Activated CD8-positive, alpha-beta memory T cell treated with anti-CD3 and anti-CD28 coated beads, Interleukin-2, amount 10 ng/mL, durations not matched to agents 7 days and 5 days (primary cell): ENCODE results near the gene TSPAN15. TPM values are rescaled to one million over a fixed set of nuclear protein-coding genes. Genes with fewer than 3 reads are reported as not detected.

Source experiments
- ATAC-seq: fragments of 150-1000 bp; cut with Tn5 transposase; one replicate; pipeline ENCODE4 v1.10.0; 2021; ENCODE audit warnings: moderate library complexity
- CTCF ChIA-PET: fragments of 350-600 bp; sonication (Branson Sonifier 250); formaldehyde crosslinking; loops from one replicate; lab custom pipeline; 2021; ENCODE audit warnings: antibody characterized with exemption; lab: Charles Lee
- DNase-seq: peaks from one replicate; pipeline ENCODE4 v3.0.0-alpha.2; 2020
- H3K27ac Mint-ChIP-seq: one replicate; pipeline ENCODE4 v1.8.0; 2021; ENCODE audit warnings: mild to moderate bottlenecking, mixed read lengths
- H3K27me3 Mint-ChIP-seq: one replicate; pipeline ENCODE4 v1.8.0; 2021; ENCODE audit warnings: mixed read lengths
- H3K36me3 Mint-ChIP-seq: one replicate; pipeline ENCODE4 v1.8.0; 2021; ENCODE audit warnings: mild to moderate bottlenecking, mixed read lengths
- H3K4me1 Mint-ChIP-seq: one replicate; pipeline ENCODE4 v1.8.0; 2021; ENCODE audit warnings: mixed read lengths
- H3K4me3 Mint-ChIP-seq: one replicate; pipeline ENCODE4 v1.8.0; 2021; ENCODE audit warnings: mild to moderate bottlenecking, moderate library complexity, mixed read lengths
- H3K9me3 Mint-ChIP-seq: one replicate; pipeline ENCODE4 v1.8.0; 2022; ENCODE audit warnings: low read depth, mixed read lengths
- total RNA-seq, 2 experiments: library from RNA; stranded (reverse); gene quantifications; one replicate each; pipeline ENCODE4 v1.2.3, GENCODE V29; 2021

The TSPAN15 gene
- total RNA-seq, 2 experiments from 2014 or later, result 2.5 to 4.2 TPM

GRCh38 chr10:69410487-69410886, 40.8 kb upstream of the TSPAN15 start:
- H3K27ac Mint-ChIP-seq, result no peak overlapping the region
- no peak overlapping the region for H3K4me3 Mint-ChIP-seq
- ATAC-seq, result no peak
- H3K4me1 Mint-ChIP-seq, result peaks cover 18% of the 10 kb centered on the region
- no peaks in the 10 kb centered on the region for H3K9me3 Mint-ChIP-seq
- CTCF ChIA-PET, result interaction anchor here (2.0 kb wide), 1 partner anchor 97 kb away, joined by 10 read pairs; no protein-coding TSS in a partner anchor
- no peak for DNase-seq
- H3K36me3 Mint-ChIP-seq, result no peaks in the 10 kb centered on the region
- H3K27me3 Mint-ChIP-seq, result no peaks in the 10 kb centered on the region

GRCh38 chr10:69411476-69411875, 39.8 kb upstream of the TSPAN15 start:
- H3K27me3 Mint-ChIP-seq, result no peaks in the 10 kb centered on the region
- peaks cover 17% of the 10 kb centered on the region for H3K4me1 Mint-ChIP-seq
- DNase-seq, result no peak
- no peaks in the 10 kb centered on the region for H3K36me3 Mint-ChIP-seq
- H3K4me3 Mint-ChIP-seq, result no peak overlapping the region
- CTCF ChIA-PET, result interaction anchor here (1.1 to 2.0 kb wide), 2 partner anchors 21 to 96 kb away, joined by 3 to 10 read pairs; no protein-coding TSS in a partner anchor
- no peak for ATAC-seq
- H3K9me3 Mint-ChIP-seq, result no peaks in the 10 kb centered on the region
- H3K27ac Mint-ChIP-seq, result no peak overlapping the region

- H3K27ac Mint-ChIP-seq, result no peak overlapping the region
- H3K4me3 Mint-ChIP-seq, result no peak overlapping the region
- H3K27me3 Mint-ChIP-seq, result no peaks in the 10 kb centered on the region
- no peak for ATAC-seq
- H3K4me1 Mint-ChIP-seq, result peaks cover 17% of the 10 kb centered on the region
- CTCF ChIA-PET, result interaction anchor here (1.1 to 2.0 kb wide), 5 partner anchors 20 to 456 kb away, joined by 3 to 10 read pairs (median 3); partner anchors contain the start of gene DDX21
- DNase-seq, result no peak
- H3K9me3 Mint-ChIP-seq, result no peaks in the 10 kb centered on the region
- H3K36me3 Mint-ChIP-seq, result no peaks in the 10 kb centered on the region
These were observed 39.0 kb upstream of the TSPAN15 start for GRCh38 chr10:69412232-69412790.

GRCh38 chr10:69413221-69413865, 37.9 kb upstream of the TSPAN15 start:
- no peak for ATAC-seq
- H3K9me3 Mint-ChIP-seq, result no peaks in the 10 kb centered on the region
- no peaks in the 10 kb centered on the region for H3K36me3 Mint-ChIP-seq
- no peak overlapping the region for H3K27ac Mint-ChIP-seq
- no peaks in the 10 kb centered on the region for H3K27me3 Mint-ChIP-seq
- CTCF ChIA-PET, result interaction anchor here (1.2 to 1.7 kb wide), 5 partner anchors 12 to 458 kb away, joined by 3 to 6 read pairs (median 3); partner anchors contain the start of gene DDX21
- H3K4me3 Mint-ChIP-seq, result no peak overlapping the region
- peak; percentile 57 for DNase-seq
- H3K4me1 Mint-ChIP-seq, result peaks cover 11% of the 10 kb centered on the region

- no peak overlapping the region for H3K27ac Mint-ChIP-seq
- no peaks in the 10 kb centered on the region for H3K36me3 Mint-ChIP-seq
- H3K4me1 Mint-ChIP-seq, result peaks cover 4% of the 10 kb centered on the region
- H3K9me3 Mint-ChIP-seq, result no peaks in the 10 kb centered on the region
- DNase-seq (no peak), ATAC-seq (no peak)
- no peaks in the 10 kb centered on the region for H3K27me3 Mint-ChIP-seq
- CTCF ChIA-PET, result interaction anchor here (1.0 to 1.7 kb wide), 7 partner anchors 11 to 458 kb away, joined by 3 to 6 read pairs (median 5); partner anchors contain the start of gene DDX21
- H3K4me3 Mint-ChIP-seq, result no peak overlapping the region
These were observed 36.9 kb upstream of the TSPAN15 start for GRCh38 chr10:69414036-69415018.

- Mint-ChIP-seq H3K27me3 (no peaks in the 10 kb centered on the region), H3K36me3 (no peaks in the 10 kb centered on the region), H3K9me3 (no peaks in the 10 kb centered on the region), H3K4me1 (peaks cover under 1% of the 10 kb centered on the region), H3K27ac (no peak overlapping the region), H3K4me3 (no peak overlapping the region)
- no peak for ATAC-seq
- DNase-seq, result no peak
- CTCF ChIA-PET, result interaction anchor here (1.0 to 1.3 kb wide), 5 partner anchors 32 to 459 kb away, joined by 3 to 6 read pairs (median 5); partner anchors contain the start of gene DDX21
These were observed 36.2 kb upstream of the TSPAN15 start for GRCh38 chr10:69415049-69415448.

GRCh38 chr10:69415951-69416350, 35.3 kb upstream of the TSPAN15 start:
- no peak for DNase-seq
- no peaks in the 10 kb centered on the region for H3K4me1 Mint-ChIP-seq
- H3K27me3 Mint-ChIP-seq, result no peaks in the 10 kb centered on the region
- CTCF ChIA-PET, result interaction anchor here (2.4 kb wide), 1 partner anchor 9 kb away, joined by 16 read pairs; no protein-coding TSS in a partner anchor
- no peak overlapping the region for H3K4me3 Mint-ChIP-seq
- no peaks in the 10 kb centered on the region for H3K36me3 Mint-ChIP-seq
- H3K9me3 Mint-ChIP-seq, result no peaks in the 10 kb centered on the region
- H3K27ac Mint-ChIP-seq, result no peak overlapping the region
- ATAC-seq, result no peak

GRCh38 chr10:69416695-69417094, 34.6 kb upstream of the TSPAN15 start, which contains the start of gene TACR2:
Gene TACR2 (minus strand): TSS chr10:69416918. CDS start chr10:69416323, 595 bp downstream.
- Mint-ChIP-seq H3K27ac (no peak within 1 kb of the TSS), H3K27me3 (no peaks in the 10 kb centered on the region), H3K9me3 (no peaks in the 10 kb centered on the region), H3K4me1 (no peaks in the 10 kb centered on the region), H3K36me3 (no peaks in the 10 kb centered on the region), H3K4me3 (no peak within 1 kb of the TSS)
- DNase-seq (no peak), ATAC-seq (no peak)
- CTCF ChIA-PET, result interaction anchor here (1.5 to 2.4 kb wide), 2 partner anchors 9 to 24 kb away, joined by 3 to 16 read pairs; no protein-coding TSS in a partner anchor

GRCh38 chr10:69417542-69417941, 33.7 kb upstream of the TSPAN15 start:
- no peak overlapping the region for H3K27ac Mint-ChIP-seq
- H3K4me3 Mint-ChIP-seq, result no peak overlapping the region
- ATAC-seq, result no peak
- no peaks in the 10 kb centered on the region for H3K36me3 Mint-ChIP-seq
- H3K9me3 Mint-ChIP-seq, result no peaks in the 10 kb centered on the region
- DNase-seq, result no peak
- no peaks in the 10 kb centered on the region for H3K27me3 Mint-ChIP-seq
- H3K4me1 Mint-ChIP-seq, result no peaks in the 10 kb centered on the region
- CTCF ChIA-PET, result interaction anchor here (0.9 to 2.4 kb wide), 3 partner anchors 10 to 90 kb away, joined by 3 to 16 read pairs (median 6); no protein-coding TSS in a partner anchor

- CTCF ChIA-PET, result interaction anchor here (1.5 to 2.4 kb wide), 2 partner anchors 11 to 25 kb away, joined by 3 to 16 read pairs; no protein-coding TSS in a partner anchor
These were observed 33.1 kb upstream of the TSPAN15 start for GRCh38 chr10:69418052-69418752.

GRCh38 chr10:69419096-69419743, 32.0 kb upstream of the TSPAN15 start:
- no peak overlapping the region for H3K4me3 Mint-ChIP-seq
- ATAC-seq (no peak), DNase-seq (no peak)
- no peaks in the 10 kb centered on the region for H3K27me3 Mint-ChIP-seq
- peaks cover 7% of the 10 kb centered on the region for H3K4me1 Mint-ChIP-seq
- no peaks in the 10 kb centered on the region for H3K36me3 Mint-ChIP-seq
- CTCF ChIA-PET, result interaction anchor here (0.8 kb wide), 1 partner anchor 11 kb away, joined by 3 read pairs; no protein-coding TSS in a partner anchor
- no peaks in the 10 kb centered on the region for H3K9me3 Mint-ChIP-seq
- H3K27ac Mint-ChIP-seq, result no peak overlapping the region

More at GRCh38 chr10:69418052-69418752, 33.1 kb upstream of the TSPAN15 start:
- no peak overlapping the region for H3K27ac Mint-ChIP-seq
- no peaks in the 10 kb centered on the region for H3K9me3 Mint-ChIP-seq
- no peaks in the 10 kb centered on the region for H3K4me1 Mint-ChIP-seq
- DNase-seq (no peak), ATAC-seq (no peak)
- no peak overlapping the region for H3K4me3 Mint-ChIP-seq
- no peaks in the 10 kb centered on the region for H3K27me3 Mint-ChIP-seq
- no peaks in the 10 kb centered on the region for H3K36me3 Mint-ChIP-seq

- H3K4me1 Mint-ChIP-seq, result peaks cover 9% of the 10 kb centered on the region
- H3K27ac Mint-ChIP-seq, result no peak overlapping the region
- H3K27me3 Mint-ChIP-seq, result no peaks in the 10 kb centered on the region
- no peak overlapping the region for H3K4me3 Mint-ChIP-seq
- no peaks in the 10 kb centered on the region for H3K36me3 Mint-ChIP-seq
- ATAC-seq, result no peak
- no peak for DNase-seq
- H3K9me3 Mint-ChIP-seq, result no peaks in the 10 kb centered on the region
- CTCF ChIA-PET, result interaction anchor here (2.2 kb wide), 1 partner anchor 12 kb away, joined by 9 read pairs; no protein-coding TSS in a partner anchor
These were observed 31.5 kb upstream of the TSPAN15 start for GRCh38 chr10:69419744-69420126.
